Transverse colon (tissue), 4 donors: ENCODE results near the gene STX8.

ENCODE experiments used
- CTCF ChIP-seq, 5 experiments: fragments of 200-600 bp in 3 of 5; fragments of 450-650 bp in 2 of 5; sonication (generic) in 3 of 5; IDR thresholded peaks; 1 replicate in 2 of 5; 2 replicates in 3 of 5; pipeline ENCODE4 v1.5.1; 2016 to 2017; ENCODE audit warnings: antibody characterized with exemption in 5 of 5, inconsistent platforms in 3 of 5, mild to moderate bottlenecking in 2 of 5, moderate library complexity in 1 of 5
- EP300 ChIP-seq: sonication (generic); formaldehyde crosslinking; IDR thresholded peaks from one replicate; pipeline ENCODE4 v1.6.1; 2017; ENCODE audit warnings: antibody characterized with exemption, low read depth
- POLR2A ChIP-seq: fragments of 450-650 bp; IDR thresholded peaks from one replicate; pipeline ENCODE4 v1.6.1; 2016; ENCODE audit warnings: antibody characterized with exemption, mild to moderate bottlenecking, moderate library complexity
- POLR2AphosphoS5 ChIP-seq, 3 donors: sonication (generic); formaldehyde crosslinking; IDR thresholded peaks; one replicate each; pipeline ENCODE4 v1.6.1; 2016; ENCODE audit warnings: antibody characterized with exemption in 3 of 3

GRCh38 chr17:9266697-9267117 is 308.9 kb downstream of the STX8 start:
- TF ChIP-seq CTCF (IDR thresholded peaks at IDR 0.05) (no peak), POLR2A (no peak), EP300 (no peak), POLR2AphosphoS5 (IDR thresholded peaks at IDR 0.05) (no peak)
